ENCODE data around the gene KCNQ2.

KCNQ2 gene

DNA sequence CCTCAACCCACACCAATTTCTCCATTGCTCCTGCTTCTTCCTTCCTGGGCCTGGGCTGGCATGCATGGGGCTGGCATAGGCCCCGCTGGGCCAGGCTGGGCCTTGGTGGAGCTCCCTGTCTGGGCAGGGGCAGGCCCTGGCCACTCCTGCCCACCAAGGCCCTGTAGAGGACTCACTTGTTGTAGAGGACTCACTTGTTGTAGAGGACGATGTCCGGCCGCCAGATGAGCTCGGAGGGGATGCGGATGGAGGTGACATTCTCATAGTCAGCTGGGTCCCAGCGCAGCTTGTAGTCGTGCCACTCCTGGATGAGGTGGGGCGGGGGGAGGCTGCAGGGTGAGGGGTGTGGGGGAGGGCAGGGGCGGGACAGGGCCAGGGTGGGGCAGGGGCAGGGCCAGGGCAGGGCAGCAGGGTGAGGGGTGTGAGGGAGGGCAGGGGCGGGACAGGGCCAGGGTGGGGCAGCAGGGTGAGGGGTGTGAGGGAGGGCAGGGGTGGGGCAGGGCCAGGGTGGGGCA lies 116.6 kb downstream of the KCNQ2 start:
- TF ChIP-seq GATA3 (IDR thresholded peaks at IDR 0.05; ENCODE audit: low read depth, low read length) (no peak), GATA2 (IDR thresholded peaks at IDR 0.05; ENCODE audit: low read depth, low read length) (no peak)

DNA sequence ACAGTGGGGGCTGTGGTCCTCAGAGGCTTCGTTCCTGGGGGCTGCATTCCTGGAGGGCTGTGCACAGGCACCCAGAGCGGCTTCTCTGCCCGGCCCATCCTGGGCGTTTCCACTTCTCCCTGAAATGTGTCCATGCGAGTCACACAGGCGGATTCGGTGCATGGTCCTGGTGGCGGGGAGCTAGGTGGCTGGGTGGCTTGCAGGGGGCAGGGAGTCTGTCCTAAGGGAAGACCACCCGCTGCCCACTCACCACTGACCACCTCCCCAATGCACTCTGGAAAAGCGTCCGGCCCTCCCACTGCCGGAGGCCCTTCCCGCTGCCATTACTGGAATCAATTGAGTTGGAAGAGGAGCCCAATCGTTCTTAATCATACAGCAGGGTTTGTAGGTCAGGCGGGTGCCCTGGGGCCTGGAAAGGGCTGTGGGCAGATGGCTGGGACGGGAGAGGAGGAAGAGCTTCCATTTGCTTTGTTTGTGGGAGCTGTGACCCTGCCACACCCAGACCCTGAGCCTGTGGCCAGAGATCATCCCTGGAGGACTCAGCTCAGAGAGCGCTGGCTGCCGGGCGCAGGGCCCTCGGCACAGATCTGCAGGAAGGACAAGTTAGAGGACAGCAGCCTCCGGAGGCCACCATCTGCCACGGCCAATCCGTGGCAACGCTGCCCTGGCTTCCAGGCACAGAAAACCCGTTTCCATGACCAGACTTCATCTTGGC lies 117.7 kb downstream of the KCNQ2 start:
- TF ChIP-seq GATA3 (IDR thresholded peaks at IDR 0.05; ENCODE audit: low read depth, low read length) (no peak), GATA2 (IDR thresholded peaks at IDR 0.05; ENCODE audit: low read depth, low read length) (no peak)

DNA sequence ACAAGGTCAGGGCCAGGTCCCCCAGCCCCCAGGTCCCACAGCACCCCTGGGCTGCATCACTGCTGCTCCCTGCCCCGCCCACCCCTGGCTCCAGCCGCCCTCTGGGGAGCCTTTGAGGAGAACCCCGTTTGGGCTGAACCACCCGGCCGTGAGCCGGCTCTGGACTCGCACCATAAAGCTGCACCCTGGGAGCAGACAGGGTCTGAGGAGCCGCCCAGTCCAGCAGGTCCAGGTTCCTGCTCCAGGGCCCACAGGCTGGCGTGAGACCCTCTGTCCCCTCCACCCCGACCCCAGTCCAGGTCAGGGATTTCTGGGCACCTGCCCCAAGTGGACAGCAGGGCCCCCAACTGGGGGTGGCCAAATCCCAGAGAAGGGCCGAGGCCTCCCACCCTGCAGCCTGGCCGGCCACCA lies 119.6 kb downstream of the KCNQ2 start:
- TF ChIP-seq GATA2 (IDR thresholded peaks at IDR 0.05; ENCODE audit: low read depth, low read length): no peak
- TF ChIP-seq GATA3 (IDR thresholded peaks at IDR 0.05; ENCODE audit: low read depth, low read length): no peak

- TF ChIP-seq GATA2 (IDR thresholded peaks at IDR 0.05; ENCODE audit: low read depth, low read length) (no peak), GATA3 (IDR thresholded peaks at IDR 0.05; ENCODE audit: low read depth, low read length) (no peak)
Measured at GRCh38 chr20:63351811-63352591, 120.5 kb downstream of the KCNQ2 start.

DNA sequence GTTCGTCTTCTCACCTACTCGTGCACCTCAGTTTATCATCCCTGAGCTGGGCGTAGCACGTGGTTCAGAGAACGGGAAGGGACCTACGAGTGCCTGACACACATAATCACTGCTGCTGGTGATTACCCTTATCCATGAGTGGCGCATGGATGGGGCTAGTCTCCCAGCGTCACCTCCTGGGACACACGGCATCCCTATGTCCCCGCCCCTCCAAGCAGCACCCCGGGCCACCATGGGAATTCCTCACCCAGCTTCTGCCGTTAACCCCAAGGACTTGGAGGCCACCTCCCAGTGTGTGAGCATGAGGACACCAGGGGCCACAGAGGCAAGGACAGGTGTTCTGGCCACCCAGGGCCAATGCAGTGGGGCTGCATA lies 121.1 kb downstream of the KCNQ2 start:
- no peak for TF ChIP-seq GATA3 (IDR thresholded peaks at IDR 0.05; ENCODE audit: low read depth, low read length)
- TF ChIP-seq GATA2 (IDR thresholded peaks at IDR 0.05; ENCODE audit: low read depth, low read length): no peak

DNA sequence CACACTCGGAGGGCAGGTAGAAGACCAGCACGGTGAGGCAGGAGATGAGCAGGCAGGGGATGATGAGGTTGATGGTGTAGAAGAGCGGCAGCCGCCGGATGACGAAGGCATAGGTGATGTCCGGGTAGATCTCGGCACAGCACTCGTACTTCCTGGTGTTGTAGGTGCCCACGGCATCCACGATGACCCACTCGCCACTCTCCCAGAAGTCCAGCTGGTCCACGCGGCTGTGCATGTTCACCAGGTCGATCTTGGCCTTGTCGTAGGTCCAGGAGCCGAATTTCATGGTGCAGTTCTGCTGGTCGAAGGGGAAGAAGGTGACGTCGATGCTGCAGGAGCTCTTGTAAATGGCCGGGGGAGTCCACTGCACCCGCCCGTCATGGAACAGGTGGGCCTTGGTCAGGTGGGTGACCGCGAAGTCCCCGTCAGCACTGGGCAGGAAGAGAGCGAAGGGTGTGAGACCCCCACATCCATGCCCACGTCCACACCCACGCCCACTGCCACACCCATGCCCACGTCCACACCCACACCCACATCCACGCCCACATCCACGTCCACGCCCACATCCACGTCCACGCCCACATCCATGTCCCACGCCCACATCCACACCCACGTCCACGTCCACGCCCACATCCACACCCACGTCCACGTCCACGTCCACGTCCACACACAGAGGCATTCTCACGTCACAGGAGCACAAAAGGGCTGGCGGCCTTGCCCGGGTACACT lies 121.7 kb downstream of the KCNQ2 start:
- TF ChIP-seq GATA3 (IDR thresholded peaks at IDR 0.05; ENCODE audit: low read depth, low read length): no peak
- no peak for TF ChIP-seq GATA2 (IDR thresholded peaks at IDR 0.05; ENCODE audit: low read depth, low read length)
